Neural cell (in vitro differentiated cells): ENCODE data around the gene PABPN1L.

Experiments
- EP300 ChIP-seq: fragments of 450-650 bp; conservative IDR thresholded peaks from 2 replicates; pipeline ENCODE4 v1.6.1; 2014; ENCODE audit warnings: antibody characterized with exemption, mild to moderate bottlenecking, moderate library complexity; ENCODE audit not compliant: poor library complexity, severe bottlenecking
- POLR2AphosphoS5 ChIP-seq: IDR thresholded peaks from 2 replicates; pipeline ENCODE4 v1.6.1; 2012
- TAF1 ChIP-seq: IDR thresholded peaks from 2 replicates; pipeline ENCODE4 v1.6.1; 2012; ENCODE audit warnings: low read depth
- TF ChIP-seq, protein P1 (sequence below): fragments of 450-650 bp; IDR thresholded peaks from 2 replicates; pipeline ENCODE4 v1.5.1; 2014; ENCODE audit warnings: antibody characterized with exemption, mild to moderate bottlenecking, moderate library complexity; ENCODE audit not compliant: poor library complexity, severe bottlenecking

DNA sequence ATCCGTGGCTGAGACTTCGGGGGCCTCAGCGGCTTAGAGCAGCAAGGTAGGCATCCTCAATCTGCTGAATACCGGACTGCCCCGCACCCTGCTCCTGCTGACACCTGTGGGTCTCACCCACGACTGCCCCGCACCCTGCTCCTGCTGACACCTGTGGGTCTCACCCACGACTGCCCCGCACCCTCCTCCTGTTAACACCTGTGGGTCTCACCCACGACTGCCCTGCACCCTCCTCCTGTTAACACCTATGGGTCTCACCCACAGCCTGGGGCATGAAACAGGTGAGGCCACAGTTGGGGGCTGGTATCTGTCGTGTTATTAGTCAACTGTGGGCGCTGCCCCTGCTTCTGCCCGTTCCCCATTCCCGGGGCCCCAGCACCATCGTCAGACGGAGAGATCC lies 36.3 kb upstream of the PABPN1L start:
- TF ChIP-seq, protein P1, sequence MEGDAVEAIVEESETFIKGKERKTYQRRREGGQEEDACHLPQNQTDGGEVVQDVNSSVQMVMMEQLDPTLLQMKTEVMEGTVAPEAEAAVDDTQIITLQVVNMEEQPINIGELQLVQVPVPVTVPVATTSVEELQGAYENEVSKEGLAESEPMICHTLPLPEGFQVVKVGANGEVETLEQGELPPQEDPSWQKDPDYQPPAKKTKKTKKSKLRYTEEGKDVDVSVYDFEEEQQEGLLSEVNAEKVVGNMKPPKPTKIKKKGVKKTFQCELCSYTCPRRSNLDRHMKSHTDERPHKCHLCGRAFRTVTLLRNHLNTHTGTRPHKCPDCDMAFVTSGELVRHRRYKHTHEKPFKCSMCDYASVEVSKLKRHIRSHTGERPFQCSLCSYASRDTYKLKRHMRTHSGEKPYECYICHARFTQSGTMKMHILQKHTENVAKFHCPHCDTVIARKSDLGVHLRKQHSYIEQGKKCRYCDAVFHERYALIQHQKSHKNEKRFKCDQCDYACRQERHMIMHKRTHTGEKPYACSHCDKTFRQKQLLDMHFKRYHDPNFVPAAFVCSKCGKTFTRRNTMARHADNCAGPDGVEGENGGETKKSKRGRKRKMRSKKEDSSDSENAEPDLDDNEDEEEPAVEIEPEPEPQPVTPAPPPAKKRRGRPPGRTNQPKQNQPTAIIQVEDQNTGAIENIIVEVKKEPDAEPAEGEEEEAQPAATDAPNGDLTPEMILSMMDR: no peak
- TF ChIP-seq TAF1 (no peak), EP300 (no peak), POLR2AphosphoS5 (no peak)
